ENCODE data around the gene CREB3L1.

Gene CREB3L1

DNA sequence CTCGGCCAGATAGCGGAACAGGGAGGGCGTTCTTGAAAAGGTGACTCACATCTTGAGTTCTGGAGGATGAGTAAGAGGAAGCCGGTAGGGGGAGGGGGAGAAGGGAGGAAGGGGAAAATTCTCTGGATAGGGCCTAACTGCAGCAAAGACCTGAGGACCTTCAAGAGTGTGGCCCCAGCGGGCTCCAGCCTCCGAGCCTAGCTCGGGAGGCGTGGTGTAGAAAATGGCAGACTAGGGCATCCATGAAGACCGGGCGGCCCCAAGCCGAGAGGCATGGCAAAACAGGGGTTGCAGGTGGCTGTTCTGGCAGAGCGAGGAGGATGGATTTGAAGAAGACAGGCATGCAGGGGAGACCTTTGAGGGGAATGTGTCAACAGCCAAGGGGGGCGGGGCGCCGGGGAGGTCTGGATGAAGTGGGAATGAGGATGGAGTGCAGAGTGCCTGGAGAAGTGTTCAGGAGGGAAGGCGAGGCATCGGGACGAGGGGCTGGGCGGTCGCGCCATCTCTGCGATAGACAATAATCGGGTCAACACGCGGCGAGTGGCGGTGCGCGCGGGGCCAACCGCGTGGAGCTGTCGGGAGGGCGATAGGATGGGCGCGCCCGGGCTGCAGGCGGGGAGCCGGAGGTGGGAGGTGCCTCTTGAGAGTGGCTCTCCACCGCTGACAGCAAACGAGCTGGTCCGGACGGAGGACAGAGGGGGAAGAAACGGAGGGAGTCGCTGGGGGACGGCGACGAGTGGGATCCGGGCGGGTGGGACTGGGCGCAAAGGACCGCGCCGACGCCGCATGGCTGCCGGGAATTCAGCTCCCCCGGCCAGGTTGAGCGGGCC, 40.0 kb upstream of the CREB3L1 start:
- no peak for TF ChIP-seq CTCF (IDR thresholded peaks at IDR 0.05; ENCODE audit: insufficient read depth, low read length, missing control alignments)
- DNase-seq (ENCODE audit: low read depth, low spot score): no peak
- peak overlapping the region; percentile 53 for H3K4me3 ChIP-seq (ENCODE audit: low read depth, low read length)
- POLR2A ChIA-PET: interaction anchor here (1.0 to 3.8 kb wide), 7 partner anchors 11 to 77 kb away, joined by 3 to 40 read pairs (median 7); partner anchors contain the start of gene CREB3L1
- CTCF ChIA-PET: interaction anchor here (0.6 to 15.6 kb wide), 26 partner anchors 8 to 380 kb away, joined by 3 to 661 read pairs (median 6); partner anchors contain the start of genes ATG13, CREB3L1, DGKZ and HARBI1

DNA sequence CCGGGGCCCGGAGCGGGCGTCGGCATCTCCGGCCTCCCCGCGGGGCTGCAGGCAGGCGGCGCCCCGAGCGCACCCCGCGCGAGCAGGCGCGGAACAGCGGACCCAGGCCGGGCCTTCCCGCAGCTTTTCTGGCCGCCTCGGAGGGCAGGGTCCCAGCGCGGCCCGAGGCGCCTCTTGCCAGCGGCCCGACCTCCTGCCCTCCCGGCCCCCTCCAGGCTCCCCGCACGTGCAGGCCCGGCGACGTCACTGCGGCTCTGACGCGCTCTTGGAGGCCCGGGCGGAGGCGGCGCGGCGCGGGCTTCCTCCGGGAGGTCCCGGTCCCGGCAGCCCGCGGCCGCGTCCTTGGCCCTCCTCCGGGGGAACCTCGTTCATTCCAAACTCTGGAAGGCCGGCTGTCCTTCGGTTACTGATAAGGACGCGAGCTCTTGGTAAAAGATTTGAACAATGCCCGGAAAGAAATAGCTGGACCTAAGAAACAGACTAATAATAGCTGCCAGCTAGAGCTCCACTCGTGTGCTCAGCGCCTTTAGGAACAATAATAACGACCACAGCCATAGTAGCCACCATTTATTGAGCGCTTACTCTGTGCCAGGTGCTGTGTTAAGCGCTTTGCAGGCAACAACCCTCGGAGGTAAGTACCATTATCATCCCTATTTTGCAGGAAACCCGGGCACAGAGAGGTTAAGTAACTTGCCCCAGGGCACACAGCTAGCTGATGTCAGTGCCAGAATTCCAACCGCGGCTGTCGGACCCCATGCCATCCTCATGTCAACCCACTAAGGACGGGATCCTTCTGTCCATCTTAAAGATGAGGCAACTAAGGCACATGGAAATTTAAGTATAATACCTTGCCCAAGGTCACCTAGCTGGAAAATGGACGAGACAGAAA, 39.1 kb upstream of the CREB3L1 start:
- POLR2A ChIA-PET: interaction anchor here (1.0 to 3.8 kb wide), 10 partner anchors 10 to 76 kb away, joined by 3 to 40 read pairs (median 4); partner anchors contain the start of gene CREB3L1
- no peak for DNase-seq (ENCODE audit: low read depth, low spot score)
- H3K4me3 ChIP-seq (ENCODE audit: low read depth, low read length): peak overlapping the region; percentile 53
- TF ChIP-seq CTCF (IDR thresholded peaks at IDR 0.05; ENCODE audit: insufficient read depth, low read length, missing control alignments): no peak
- CTCF ChIA-PET: interaction anchor here (0.6 to 15.6 kb wide), 43 partner anchors 8 to 395 kb away, joined by 3 to 661 read pairs (median 4); partner anchors contain the start of genes ATG13, CREB3L1, DGKZ and HARBI1

- DNase-seq (ENCODE audit: low read depth, low spot score): no peak
- POLR2A ChIA-PET: interaction anchor here (0.6 to 3.8 kb wide), 12 partner anchors 9 to 77 kb away, joined by 3 to 40 read pairs (median 4); partner anchors contain the start of gene CREB3L1
- TF ChIP-seq CTCF (IDR thresholded peaks at IDR 0.05; ENCODE audit: insufficient read depth, low read length, missing control alignments): peak; percentile 90
- CTCF ChIA-PET: interaction anchor here (0.5 to 15.6 kb wide), 58 partner anchors 8 to 396 kb away, joined by 3 to 661 read pairs (median 4); partner anchors contain the start of genes CREB3L1 and DGKZ
- H3K4me3 ChIP-seq (ENCODE audit: low read depth, low read length): peak overlapping the region; percentile 53
Observed at GRCh38 chr11:46238967-46239800, 38.3 kb upstream of the CREB3L1 start.

DNA sequence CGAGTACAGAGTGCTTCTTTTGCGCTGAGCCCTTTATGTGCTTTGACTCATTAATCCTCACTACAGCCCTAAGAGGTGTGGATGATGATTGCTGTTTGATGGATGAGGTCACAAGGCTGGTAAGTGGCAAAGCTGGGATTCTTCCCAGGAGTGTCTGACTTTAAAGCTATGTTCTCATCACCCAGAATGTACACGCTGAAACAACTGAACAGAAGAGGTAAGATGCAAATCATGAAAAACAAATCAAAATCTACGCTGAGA, 37.7 kb upstream of the CREB3L1 start:
- TF ChIP-seq CTCF (IDR thresholded peaks at IDR 0.05; ENCODE audit: insufficient read depth, low read length, missing control alignments): no peak
- ChIA-PET CTCF (interaction anchor here (0.5 to 15.6 kb wide), 46 partner anchors 9 to 397 kb away, joined by 3 to 661 read pairs (median 5); partner anchors contain the start of genes CREB3L1 and DGKZ), POLR2A (interaction anchor here (0.6 to 3.8 kb wide), 11 partner anchors 9 to 391 kb away, joined by 3 to 40 read pairs (median 3); partner anchors contain the start of gene CREB3L1)
- H3K4me3 ChIP-seq (ENCODE audit: low read depth, low read length): no peak overlapping the region
- DNase-seq (ENCODE audit: low read depth, low spot score): no peak

DNA sequence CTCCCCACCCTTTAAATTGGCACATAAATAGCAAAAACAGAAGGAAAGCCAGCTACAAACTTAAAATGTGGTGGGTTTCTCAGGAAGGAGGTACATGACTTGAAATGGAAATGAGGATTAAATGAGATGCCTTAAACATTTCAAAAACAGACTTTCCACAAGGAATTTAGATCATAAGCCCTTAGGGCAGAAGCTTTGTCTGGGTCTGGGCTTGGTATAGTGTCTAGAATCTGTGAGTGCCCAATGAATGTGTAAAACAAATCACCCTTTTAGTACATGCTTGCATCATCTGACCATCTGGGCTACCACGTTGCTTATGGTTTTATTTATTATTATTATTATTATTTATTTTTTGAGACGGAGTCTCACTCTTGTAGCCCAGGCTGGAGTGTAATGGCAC, 37.1 kb upstream of the CREB3L1 start:
- DNase-seq (ENCODE audit: low read depth, low spot score): no peak
- ChIA-PET POLR2A (interaction anchor here (0.6 to 3.8 kb wide), 7 partner anchors 8 to 392 kb away, joined by 3 to 40 read pairs (median 3); partner anchors contain the start of gene CREB3L1), CTCF (interaction anchor here (0.8 to 15.6 kb wide), 28 partner anchors 9 to 397 kb away, joined by 3 to 661 read pairs (median 7); partner anchors contain the start of genes CREB3L1 and DGKZ)
- H3K4me3 ChIP-seq (ENCODE audit: low read depth, low read length): no peak overlapping the region
- no peak for TF ChIP-seq CTCF (IDR thresholded peaks at IDR 0.05; ENCODE audit: insufficient read depth, low read length, missing control alignments)
